Measurements from ENCODE around the gene STK31.
"Not testable (repeated sequence)": the region's sequence is repeated elsewhere in the genome, so short reads cannot be mapped to it uniquely, and the experiment has no call there.

The STK31 gene

DNA sequence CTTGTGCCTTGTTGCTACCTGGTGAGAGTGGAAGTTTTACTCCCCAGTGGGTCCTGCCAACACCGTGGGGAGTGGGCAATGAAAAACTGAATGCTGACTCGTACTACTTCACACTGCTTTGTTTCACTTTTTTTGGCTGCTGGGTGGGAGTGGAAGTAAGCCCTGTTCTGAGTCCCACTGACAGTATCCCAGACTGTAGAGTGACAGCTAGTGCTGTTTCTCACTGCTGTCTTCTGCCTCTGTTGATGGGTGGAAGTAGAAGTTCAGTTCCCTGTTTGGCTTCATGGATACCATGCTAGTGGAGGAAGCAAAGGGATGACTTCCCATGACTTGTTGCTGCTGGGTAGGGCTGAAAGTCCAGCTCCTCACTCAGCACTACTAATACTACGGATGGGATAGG, 98.4 kb downstream of the STK31 start:
- no peak for DNase-seq (ENCODE audit: low spot score)

DNA sequence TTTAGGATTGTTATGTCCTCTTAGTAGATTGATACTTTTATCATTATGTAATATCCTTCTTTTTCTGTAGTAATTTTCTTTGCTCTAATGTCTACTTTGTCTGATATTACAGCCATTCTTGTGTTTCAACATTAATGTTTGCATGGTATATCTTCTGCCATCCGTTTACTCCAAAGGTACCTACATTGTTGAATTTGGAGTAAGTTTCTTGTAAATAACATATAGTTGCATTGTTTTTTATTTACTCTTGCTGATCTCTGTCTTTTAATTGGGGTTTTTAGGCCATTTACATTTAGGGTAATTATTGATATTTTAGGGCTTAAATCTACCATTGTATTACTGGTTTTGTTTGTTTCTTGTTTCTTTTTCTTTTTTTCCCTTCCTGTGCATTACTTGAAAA, 100.1 kb downstream of the STK31 start:
- DNase-seq (ENCODE audit: low spot score) = no peak

DNA sequence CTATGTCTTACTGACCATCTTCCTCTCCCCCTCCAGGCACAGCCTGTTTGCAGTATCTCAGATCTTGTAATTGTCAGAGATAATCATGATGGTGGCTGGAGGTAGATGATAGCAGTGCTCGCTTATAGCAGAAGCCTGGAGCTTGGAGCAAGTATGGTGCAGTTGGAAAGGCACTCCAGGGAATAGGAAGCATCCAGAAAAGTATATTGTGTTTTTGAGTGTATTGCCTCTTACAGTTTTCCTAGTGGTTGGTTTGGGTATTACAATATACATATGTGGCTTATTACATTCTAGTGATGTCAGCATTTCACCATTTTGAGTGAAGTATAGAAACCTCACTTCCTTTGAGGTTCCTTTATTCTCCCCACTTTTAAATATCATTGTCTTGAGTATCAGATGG, 101.5 kb downstream of the STK31 start:
- no peak for DNase-seq (ENCODE audit: low spot score)

DNA sequence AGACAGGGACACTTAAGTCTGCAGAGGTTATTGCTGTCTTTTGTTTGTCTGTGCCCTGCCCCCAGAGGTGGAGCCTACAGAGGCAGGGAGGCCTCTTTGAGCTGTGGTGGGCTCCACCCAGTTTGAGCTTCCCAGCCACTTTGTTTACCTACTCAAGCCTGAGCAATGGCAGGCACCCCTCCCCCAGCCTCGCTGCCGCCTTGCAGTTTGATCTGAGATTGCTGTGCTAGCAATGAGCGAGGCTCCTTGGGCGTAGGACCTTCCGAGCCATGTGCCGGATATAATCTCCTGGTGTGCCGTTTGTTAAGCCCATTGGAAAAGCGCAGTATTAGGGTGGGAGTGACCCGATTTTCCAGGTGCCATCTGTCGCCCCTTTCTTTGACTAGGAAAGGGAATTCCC, 118.1 kb downstream of the STK31 start:
- not testable (repeated sequence) for DNase-seq (ENCODE audit: low spot score)

DNA sequence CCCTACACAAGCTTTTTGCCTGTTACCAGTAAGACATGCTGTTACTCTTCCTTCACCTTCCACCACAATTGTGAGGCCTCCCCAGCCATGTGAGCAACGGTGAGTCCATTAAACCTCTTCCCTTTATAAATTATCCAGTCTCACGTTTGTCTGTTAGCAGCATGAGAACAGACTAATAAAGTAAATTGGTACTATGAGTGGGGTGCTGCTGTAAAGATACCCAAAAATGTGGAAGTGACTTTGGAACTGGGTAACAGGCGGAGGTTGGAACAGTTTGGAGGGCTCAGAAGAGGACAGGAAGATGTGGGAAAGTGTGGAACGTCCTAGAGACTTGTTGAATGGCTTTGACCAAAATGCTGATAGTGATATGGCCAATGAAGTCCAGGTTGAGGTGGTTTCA, 122.7 kb downstream of the STK31 start:
- not testable (repeated sequence) for DNase-seq (ENCODE audit: low spot score)

DNA sequence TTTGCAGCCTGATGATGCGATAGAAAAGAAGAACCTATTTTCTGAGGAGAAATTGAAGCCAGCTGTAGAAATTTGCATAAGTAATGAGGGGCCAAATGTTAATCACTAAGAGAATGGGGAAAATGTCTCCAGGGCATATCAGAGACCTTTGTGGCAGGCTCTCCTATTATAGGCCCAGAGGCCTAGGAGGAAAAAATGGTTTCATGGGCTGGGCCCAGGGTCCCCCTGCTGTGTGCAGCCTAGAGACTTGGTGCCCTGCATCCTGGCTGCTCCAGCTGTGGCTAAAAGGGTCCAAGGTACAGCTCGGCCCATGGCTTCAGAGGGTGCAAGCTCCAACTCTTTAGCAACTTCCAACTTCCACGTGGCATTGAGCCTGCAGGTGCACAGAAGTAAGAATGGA, 123.4 kb downstream of the STK31 start:
- no peak for DNase-seq (ENCODE audit: low spot score)

DNA sequence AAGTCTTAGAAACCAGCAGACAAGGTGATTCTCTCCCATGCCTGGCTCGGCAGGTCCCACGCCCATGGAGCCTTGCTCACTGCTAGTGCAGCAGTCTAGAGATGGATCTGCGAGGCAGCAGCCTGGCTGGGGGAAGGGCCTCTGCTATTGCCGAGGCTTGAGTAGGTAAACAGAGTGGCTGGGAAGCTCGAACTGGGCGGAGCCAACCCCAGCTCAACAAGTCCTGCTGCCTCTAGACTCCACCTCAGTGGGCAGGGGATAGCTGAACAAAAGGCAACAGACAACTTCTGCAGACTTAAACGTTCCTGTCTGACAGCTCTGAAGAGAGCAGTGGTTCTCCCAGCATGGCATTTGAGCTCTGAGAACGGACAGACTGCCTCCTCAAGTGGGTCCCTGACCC, 134.8 kb downstream of the STK31 start:
- not testable (repeated sequence) for DNase-seq (ENCODE audit: low spot score)

DNA sequence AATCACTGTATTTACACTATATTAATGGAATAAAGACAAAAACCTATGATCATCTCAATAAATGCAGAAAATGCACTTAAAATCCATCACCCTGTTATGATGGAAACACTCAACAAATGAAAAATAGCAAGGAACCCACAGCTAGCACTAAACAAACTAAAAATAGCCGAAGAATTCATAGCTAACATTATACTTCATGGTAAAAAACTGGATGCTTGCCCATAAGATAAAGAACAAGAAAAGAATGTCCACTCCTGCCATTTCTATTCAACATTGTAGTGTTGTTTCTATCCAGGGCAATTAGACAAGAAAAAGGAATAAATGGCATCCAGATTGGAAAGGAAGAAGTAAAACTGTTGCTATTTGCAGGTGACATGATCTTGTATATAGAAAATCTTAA, 142.1 kb downstream of the STK31 start:
- DNase-seq (ENCODE audit: low spot score) = no peak

DNA sequence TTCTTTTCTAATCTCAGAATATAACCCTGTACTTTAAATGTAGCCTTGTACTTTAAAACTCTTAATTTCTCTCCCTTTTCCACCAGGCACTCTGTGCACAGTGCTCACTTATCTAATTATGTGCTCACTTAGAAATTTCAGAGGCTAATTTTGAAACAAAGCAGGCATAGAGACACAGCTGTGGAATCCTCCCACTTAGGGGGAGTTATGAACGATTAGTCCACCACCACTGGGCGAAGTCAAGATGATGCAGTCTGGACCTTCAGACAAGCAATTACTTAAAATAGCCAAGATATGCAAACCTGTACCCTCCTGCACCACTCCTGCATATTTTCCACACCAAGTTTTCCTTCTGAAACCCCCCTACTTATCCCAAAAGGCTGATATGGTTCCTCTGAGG, 143.0 kb downstream of the STK31 start:
- DNase-seq (ENCODE audit: low spot score) = no peak

DNA sequence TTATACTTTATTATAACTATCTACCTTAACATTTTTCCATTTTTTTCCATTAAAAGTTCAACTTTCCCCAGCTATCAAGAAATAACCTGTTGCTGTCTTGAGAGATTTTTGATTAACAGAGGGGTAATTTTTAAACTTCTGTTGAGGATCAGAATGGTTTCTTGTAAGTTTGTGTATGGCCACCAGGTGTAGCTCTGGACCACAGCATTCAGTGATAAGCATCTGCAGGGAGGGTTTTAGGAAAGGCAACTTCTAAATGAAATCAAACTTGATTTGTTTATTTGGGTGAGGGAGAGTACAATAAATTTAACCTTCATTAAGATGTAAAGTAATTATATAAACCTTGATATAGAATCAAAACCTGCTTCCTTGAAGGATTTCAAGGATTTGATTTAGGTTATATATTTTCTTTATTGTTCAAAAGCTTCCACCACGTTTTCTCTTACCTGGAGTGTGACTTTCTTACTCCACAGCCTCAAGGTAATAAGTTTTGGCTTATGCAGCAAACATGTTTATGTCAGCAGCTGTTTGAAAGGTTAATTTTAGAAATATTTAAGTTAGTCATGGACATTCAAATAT, 153.3 kb downstream of the STK31 start:
- DNase-seq (ENCODE audit: low spot score) = peak; percentile 11

DNA sequence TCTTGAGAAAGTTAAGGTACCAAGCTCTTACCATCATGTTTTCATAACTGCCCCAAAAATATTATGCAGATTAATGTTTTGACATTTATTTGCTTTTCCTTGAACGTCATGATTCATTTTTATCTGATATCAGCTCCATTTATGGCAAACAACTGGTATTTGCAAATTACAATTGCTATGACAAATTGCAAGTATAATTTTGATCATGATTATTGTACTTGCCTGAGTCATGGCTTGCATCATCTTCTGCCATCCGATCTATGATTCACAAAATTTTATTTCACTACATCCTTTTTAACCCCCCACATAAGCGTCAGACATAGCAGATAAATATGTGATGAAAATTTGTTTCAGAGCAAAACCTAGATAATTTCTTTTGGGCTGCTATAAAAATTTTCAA, 155.0 kb downstream of the STK31 start:
- no peak for DNase-seq (ENCODE audit: low spot score)

DNA sequence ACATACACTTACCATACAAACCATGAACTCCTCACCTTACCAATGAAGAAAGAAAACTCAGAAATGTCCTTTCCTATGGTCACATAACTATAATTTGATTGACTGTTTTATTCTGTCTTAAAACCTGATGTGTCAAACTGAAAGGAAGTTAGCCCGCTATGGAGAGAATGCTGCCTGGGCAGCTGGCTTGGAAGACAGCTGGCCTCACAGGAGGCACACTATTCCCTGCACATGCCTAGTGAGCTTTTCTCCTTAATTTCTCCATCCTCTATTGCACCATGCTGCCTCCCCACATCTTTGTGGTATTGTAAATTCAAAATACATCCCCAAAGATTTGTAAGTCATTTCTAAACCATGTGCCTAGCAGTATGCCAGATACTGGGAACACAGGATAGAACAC, 163.3 kb downstream of the STK31 start:
- no peak for DNase-seq (ENCODE audit: low spot score)

DNA sequence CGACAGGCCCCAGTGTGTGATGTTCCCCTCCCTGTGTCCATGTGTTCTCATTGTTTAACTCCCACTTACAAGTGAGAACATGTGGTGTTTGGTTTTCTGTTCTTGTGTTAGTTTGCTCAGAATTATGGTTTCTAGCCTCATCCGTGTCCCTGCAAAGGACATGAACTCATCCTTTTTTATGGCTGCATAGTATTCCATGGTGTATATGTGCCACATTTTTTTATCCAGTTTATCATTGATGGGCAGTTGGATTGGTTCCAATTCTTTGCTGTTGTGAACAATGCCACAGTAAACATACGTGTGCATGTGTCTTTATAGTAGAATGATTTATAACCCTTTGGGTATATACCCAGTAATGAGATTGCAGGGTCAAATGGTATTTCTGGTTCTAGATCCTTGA, 166.5 kb downstream of the STK31 start:
- not testable (repeated sequence) for DNase-seq (ENCODE audit: low spot score)

Data from HuH-7.5 (cell line).